Measurements from ENCODE around the gene SPDEF.

Gene SPDEF

GRCh38 chr6:34497411-34497810 lies 58.7 kb downstream of the SPDEF start:
- TF ChIP-seq, protein P1, sequence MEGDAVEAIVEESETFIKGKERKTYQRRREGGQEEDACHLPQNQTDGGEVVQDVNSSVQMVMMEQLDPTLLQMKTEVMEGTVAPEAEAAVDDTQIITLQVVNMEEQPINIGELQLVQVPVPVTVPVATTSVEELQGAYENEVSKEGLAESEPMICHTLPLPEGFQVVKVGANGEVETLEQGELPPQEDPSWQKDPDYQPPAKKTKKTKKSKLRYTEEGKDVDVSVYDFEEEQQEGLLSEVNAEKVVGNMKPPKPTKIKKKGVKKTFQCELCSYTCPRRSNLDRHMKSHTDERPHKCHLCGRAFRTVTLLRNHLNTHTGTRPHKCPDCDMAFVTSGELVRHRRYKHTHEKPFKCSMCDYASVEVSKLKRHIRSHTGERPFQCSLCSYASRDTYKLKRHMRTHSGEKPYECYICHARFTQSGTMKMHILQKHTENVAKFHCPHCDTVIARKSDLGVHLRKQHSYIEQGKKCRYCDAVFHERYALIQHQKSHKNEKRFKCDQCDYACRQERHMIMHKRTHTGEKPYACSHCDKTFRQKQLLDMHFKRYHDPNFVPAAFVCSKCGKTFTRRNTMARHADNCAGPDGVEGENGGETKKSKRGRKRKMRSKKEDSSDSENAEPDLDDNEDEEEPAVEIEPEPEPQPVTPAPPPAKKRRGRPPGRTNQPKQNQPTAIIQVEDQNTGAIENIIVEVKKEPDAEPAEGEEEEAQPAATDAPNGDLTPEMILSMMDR (IDR thresholded peaks at IDR 0.05), result no peak

DNA sequence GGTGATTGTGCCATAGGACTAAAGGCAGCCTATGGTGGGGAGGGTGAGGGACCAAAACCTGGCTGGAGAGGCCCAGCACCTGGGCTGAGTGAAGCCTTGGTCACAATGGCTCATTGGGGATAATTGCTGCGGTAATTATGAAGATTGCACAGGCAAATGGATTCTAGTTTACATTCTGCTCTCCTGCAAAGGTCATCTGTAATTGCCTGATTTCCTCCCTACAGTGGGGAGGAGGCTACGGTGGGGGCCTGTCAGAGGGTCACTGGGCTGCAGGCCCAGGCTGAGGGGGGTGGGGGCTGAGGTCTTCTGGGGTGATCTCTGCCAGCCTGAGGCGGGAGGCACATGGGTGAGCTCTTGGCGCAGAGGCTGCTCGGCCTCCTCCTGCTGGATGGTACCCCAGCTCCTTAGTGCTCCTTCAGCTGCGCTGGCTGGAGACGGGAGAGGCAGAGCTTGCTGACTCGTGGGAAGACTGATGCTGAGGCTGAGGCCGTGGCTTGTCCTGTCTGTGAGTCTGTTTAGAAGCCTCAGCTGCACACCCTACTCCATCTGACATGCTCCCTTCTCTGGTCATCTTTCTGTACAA lies 59.9 kb downstream of the SPDEF start:
- TF ChIP-seq, protein P1 (IDR thresholded peaks at IDR 0.05), result no peak

- TF ChIP-seq, protein P1 (IDR thresholded peaks at IDR 0.05), result no peak
Observed at GRCh38 chr6:34494973-34495372, 61.2 kb downstream of the SPDEF start.

GRCh38 chr6:34493344-34493743 lies 62.8 kb downstream of the SPDEF start:
- TF ChIP-seq, protein P1 (IDR thresholded peaks at IDR 0.05), result no peak

DNA sequence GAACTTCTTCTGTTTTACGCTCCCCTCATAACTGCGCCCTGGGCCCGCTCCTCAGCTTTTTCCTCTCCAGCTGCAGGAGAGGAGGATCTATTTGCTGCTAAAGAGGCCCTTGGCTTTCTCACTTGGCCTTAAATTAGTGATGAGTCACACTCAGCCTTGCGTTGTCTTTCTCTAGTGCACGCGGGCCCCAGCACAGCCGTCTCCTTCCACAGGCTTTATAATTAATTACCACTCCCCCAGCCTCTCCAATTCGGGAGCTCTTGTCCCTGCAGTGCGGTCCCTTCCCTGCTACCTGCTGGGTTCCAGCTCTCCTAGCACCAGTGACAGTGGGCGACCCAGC lies 65.1 kb downstream of the SPDEF start:
- TF ChIP-seq, protein P1 (IDR thresholded peaks at IDR 0.05), result no peak

DNA sequence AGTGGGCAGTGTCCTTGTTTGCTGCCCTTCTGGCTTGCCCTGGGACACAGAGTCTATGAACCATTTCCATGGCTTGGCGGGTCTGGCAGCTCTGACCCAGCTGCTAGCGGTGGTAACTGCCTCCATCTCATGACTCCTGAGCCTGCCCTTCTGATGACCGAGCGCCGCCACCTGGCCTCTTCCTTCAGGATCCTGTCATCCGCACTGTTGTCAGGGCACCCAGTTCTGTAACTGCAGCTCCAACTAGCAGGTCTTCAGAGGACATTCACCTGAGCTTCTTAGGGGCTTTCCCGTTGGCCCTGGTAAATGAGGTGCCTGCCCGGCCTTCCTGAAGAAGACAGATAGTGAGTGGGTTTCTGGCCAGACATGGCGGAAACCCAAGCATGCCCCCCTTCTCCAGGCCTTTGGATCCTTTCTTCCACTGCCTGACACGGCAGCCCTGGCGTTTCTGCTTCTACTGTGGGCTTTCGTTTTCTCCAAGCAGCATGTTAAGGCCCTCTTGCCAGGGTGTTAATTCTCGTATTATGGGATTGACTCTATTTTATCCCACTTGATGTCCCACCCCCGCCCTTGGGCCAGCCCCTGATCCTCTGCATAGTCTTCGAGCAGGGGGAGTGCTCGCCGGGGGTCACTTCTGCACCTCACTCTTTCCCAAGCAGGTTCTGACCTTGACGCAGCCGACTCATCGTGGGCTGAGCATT lies 65.6 kb downstream of the SPDEF start:
- TF ChIP-seq, protein P1 (IDR thresholded peaks at IDR 0.05), result no peak

DNA sequence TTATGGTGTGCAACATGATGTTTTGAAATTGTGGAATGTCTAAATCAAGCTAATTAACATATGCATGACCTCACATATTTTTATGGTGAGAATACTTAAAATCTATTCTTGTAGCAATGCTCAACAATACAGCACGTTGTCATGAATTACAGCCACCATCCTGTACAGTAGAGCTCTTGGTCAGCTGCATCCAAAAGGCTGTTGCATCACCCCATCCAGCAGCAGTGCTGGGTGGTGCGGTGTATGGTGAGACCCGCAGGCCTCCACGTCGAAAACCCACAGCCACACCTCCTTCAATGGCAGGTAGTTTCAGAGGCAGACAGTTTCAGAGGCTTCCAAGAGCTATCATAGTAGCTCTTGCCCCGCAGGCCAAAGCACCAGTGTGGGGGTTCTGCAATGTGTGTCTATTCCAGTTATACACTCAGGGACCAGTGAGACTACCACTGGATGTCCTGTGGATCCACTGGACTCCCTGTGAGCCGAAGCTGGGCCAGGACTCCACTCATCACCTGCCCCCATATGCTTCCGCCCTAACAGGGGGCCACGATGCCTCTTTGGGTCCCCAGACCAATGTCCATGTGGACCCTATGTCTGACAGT lies 66.8 kb downstream of the SPDEF start:
- TF ChIP-seq, protein P1 (IDR thresholded peaks at IDR 0.05), result no peak

Measured in LNCAP (cell line).